Transverse colon (tissue), 4 donors: Measurements from ENCODE around the gene SLC2A13.

Experiments
- EP300 ChIP-seq: sonication (generic); formaldehyde crosslinking; IDR thresholded peaks from one replicate; pipeline ENCODE4 v1.6.1; 2017; ENCODE audit warnings: antibody characterized with exemption, low read depth
- POLR2A ChIP-seq: fragments of 450-650 bp; IDR thresholded peaks from one replicate; pipeline ENCODE4 v1.6.1; 2016; ENCODE audit warnings: antibody characterized with exemption, mild to moderate bottlenecking, moderate library complexity
- POLR2AphosphoS5 ChIP-seq, 3 donors: sonication (generic); formaldehyde crosslinking; IDR thresholded peaks; one replicate each; pipeline ENCODE4 v1.6.1; 2016; ENCODE audit warnings: antibody characterized with exemption in 3 of 3
- TF ChIP-seq, protein P1 (sequence below), 5 experiments: fragments of 200-600 bp in 3 of 5; fragments of 450-650 bp in 2 of 5; sonication (generic) in 3 of 5; IDR thresholded peaks; 1 replicate in 2 of 5; 2 replicates in 3 of 5; pipeline ENCODE4 v1.5.1; 2016 to 2017; ENCODE audit warnings: antibody characterized with exemption in 5 of 5, inconsistent platforms in 3 of 5, mild to moderate bottlenecking in 2 of 5, moderate library complexity in 1 of 5

- TF ChIP-seq POLR2A (no peak), POLR2AphosphoS5 (IDR thresholded peaks at IDR 0.05) (no peak), EP300 (no peak)
- TF ChIP-seq, protein P1, sequence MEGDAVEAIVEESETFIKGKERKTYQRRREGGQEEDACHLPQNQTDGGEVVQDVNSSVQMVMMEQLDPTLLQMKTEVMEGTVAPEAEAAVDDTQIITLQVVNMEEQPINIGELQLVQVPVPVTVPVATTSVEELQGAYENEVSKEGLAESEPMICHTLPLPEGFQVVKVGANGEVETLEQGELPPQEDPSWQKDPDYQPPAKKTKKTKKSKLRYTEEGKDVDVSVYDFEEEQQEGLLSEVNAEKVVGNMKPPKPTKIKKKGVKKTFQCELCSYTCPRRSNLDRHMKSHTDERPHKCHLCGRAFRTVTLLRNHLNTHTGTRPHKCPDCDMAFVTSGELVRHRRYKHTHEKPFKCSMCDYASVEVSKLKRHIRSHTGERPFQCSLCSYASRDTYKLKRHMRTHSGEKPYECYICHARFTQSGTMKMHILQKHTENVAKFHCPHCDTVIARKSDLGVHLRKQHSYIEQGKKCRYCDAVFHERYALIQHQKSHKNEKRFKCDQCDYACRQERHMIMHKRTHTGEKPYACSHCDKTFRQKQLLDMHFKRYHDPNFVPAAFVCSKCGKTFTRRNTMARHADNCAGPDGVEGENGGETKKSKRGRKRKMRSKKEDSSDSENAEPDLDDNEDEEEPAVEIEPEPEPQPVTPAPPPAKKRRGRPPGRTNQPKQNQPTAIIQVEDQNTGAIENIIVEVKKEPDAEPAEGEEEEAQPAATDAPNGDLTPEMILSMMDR (IDR thresholded peaks at IDR 0.05) = no peak
Observed at GRCh38 chr12:39763071-39763889, 342.6 kb downstream of the SLC2A13 start.
